Duodenal mucosa (tissue), 2 donors: ENCODE results near the gene POLDIP3.
"Not testable (repeated sequence)": the region's sequence is repeated elsewhere in the genome, so short reads cannot be mapped to it uniquely, and the experiment has no call there.

Experiments
- H3K27ac ChIP-seq: one replicate; pipeline ENCODE4 v1.7.0; 2013; ENCODE audit warnings: low read depth, low read length
- H3K27me3 ChIP-seq, 2 donors: one replicate each; pipeline ENCODE4 v1.7.0; 2013; ENCODE audit warnings: low read length in 2 of 2, control low read depth in 1 of 2; ENCODE audit not compliant: insufficient read depth in 2 of 2, control insufficient read depth in 1 of 2
- H3K36me3 ChIP-seq, 2 donors: one replicate each; pipeline ENCODE4 v1.7.0; 2013; ENCODE audit warnings: low read length in 2 of 2, control low read depth in 1 of 2; ENCODE audit not compliant: insufficient read depth in 2 of 2, control insufficient read depth in 1 of 2
- H3K4me1 ChIP-seq, 2 donors: one replicate each; pipeline ENCODE4 v1.7.0; 2013; ENCODE audit warnings: low read length in 2 of 2, control low read depth in 1 of 2; ENCODE audit not compliant: insufficient read depth in 2 of 2, control insufficient read depth in 1 of 2
- H3K4me3 ChIP-seq, 2 donors: one replicate each; pipeline ENCODE4 v1.7.0; 2013; ENCODE audit warnings: low read length in 2 of 2, low read depth in 1 of 2
- H3K9ac ChIP-seq, 2 donors: one replicate each; pipeline ENCODE4 v1.7.0; 2013; ENCODE audit warnings: low read length in 2 of 2, low read depth in 1 of 2
- H3K9me3 ChIP-seq, 2 donors: one replicate each; pipeline ENCODE4 v1.7.0; 2013; ENCODE audit warnings: low read length in 2 of 2, control low read depth in 1 of 2; ENCODE audit not compliant: control insufficient read depth in 1 of 2

The POLDIP3 gene

DNA sequence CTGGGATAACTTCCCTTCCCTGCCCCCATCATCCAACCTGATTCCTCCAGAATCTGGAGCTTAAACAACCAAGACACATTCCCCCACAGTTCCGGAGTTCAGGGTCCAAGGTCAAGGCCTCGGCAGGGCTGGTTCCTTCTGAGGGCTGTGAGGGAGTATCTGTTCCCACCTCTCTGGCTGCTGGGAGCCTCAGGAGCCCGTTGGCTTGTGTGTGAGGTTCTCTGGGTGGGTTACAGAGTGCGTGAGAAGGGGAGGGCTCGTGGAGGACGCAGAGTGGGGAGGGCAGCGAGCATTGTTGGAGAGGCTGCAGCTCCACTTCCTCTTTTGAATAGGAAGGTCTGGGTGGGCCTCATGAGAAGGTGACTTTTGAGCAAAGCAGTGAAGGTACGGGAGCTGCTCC is 52.4 kb downstream of the POLDIP3 start:
- Histone ChIP-seq H3K9me3 (no peaks in the 10 kb centered on the region), H3K27ac (no peak overlapping the region), H3K36me3 (no peaks in the 10 kb centered on the region), H3K4me3 (no peak overlapping the region), H3K27me3 (no peaks in the 10 kb centered on the region), H3K9ac (peak overlapping the region in 1 of 2 donors; percentile 11), H3K4me1 (peaks cover 11 to 16% of the 10 kb centered on the region in 2 donors)

DNA sequence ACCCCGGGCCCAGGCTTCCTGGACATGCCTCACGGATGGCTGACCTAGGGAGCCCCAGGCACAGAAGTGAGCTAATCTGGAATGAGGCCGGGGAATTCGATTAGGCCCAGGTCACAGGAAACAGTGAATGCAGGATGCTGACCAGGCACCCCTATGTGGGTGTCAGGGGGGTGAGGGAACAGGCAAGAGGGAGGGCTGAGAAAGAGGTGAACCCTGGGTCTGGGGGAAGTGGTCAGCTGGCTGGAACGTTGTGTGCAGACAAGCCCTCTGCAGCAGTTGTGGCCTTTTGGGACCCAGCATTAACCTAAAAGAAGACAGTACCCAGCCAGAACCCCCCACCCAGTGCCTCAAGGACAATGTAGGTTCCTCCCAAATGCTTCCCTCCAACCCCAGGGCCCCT is 52.8 kb downstream of the POLDIP3 start:
- H3K27me3 ChIP-seq = no peaks in the 10 kb centered on the region
- H3K36me3 ChIP-seq = no peaks in the 10 kb centered on the region
- no peak overlapping the region for H3K4me3 ChIP-seq
- H3K9ac ChIP-seq = no peak overlapping the region
- no peak overlapping the region for H3K27ac ChIP-seq
- H3K4me1 ChIP-seq = peaks cover 11 to 16% of the 10 kb centered on the region in 2 donors
- H3K9me3 ChIP-seq = no peaks in the 10 kb centered on the region

DNA sequence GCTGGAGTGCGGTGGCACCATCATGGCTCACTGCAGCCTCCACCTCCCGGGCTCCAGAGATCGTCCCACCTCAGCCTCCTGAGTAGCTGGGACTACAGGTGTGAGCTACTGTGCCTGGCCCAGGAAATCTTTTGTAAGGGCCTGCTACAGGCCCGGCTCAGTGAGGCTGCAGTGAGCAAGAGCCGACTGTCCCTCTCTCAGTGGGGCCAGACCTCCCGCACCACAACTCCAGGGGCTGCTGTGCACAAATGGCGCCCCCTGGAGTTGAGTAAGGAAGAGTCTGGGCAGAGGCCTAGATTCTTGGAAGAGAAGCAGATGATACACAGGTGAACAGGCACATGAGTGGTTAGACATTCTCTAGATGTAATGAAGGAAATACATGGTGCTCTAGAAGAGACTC is 53.9 kb downstream of the POLDIP3 start:
- no peak overlapping the region for H3K27ac ChIP-seq
- no peak overlapping the region for H3K9ac ChIP-seq
- no peaks in the 10 kb centered on the region for H3K27me3 ChIP-seq
- no peaks in the 10 kb centered on the region for H3K9me3 ChIP-seq
- no peak overlapping the region for H3K4me3 ChIP-seq
- H3K36me3 ChIP-seq = no peaks in the 10 kb centered on the region
- H3K4me1 ChIP-seq = peaks cover 11 to 16% of the 10 kb centered on the region in 2 donors

DNA sequence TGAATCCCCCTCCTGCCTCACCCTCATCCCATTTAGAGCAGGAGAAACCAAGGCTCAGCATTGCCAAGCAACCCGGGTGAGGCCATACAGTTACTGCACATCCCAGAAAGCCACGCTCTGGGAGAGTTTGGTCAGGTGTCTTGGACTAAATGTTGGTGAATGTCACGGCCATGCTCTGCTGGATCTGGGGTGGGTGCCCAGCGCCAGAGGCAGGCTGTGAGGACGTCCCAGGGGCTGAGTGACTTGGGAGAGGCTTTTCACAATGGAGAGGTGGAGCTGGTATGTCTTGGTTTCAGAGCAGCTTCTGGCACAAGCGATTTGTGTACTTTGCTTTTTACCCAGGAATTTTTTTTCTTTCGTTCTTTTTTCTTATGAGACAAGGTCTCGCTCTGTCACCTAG is 54.3 kb downstream of the POLDIP3 start:
- no peak overlapping the region for H3K27ac ChIP-seq
- H3K9me3 ChIP-seq = no peaks in the 10 kb centered on the region
- peaks cover 11 to 16% of the 10 kb centered on the region in 2 donors for H3K4me1 ChIP-seq
- no peak overlapping the region for H3K4me3 ChIP-seq
- H3K9ac ChIP-seq = no peak overlapping the region
- H3K27me3 ChIP-seq = no peaks in the 10 kb centered on the region
- H3K36me3 ChIP-seq = no peaks in the 10 kb centered on the region

DNA sequence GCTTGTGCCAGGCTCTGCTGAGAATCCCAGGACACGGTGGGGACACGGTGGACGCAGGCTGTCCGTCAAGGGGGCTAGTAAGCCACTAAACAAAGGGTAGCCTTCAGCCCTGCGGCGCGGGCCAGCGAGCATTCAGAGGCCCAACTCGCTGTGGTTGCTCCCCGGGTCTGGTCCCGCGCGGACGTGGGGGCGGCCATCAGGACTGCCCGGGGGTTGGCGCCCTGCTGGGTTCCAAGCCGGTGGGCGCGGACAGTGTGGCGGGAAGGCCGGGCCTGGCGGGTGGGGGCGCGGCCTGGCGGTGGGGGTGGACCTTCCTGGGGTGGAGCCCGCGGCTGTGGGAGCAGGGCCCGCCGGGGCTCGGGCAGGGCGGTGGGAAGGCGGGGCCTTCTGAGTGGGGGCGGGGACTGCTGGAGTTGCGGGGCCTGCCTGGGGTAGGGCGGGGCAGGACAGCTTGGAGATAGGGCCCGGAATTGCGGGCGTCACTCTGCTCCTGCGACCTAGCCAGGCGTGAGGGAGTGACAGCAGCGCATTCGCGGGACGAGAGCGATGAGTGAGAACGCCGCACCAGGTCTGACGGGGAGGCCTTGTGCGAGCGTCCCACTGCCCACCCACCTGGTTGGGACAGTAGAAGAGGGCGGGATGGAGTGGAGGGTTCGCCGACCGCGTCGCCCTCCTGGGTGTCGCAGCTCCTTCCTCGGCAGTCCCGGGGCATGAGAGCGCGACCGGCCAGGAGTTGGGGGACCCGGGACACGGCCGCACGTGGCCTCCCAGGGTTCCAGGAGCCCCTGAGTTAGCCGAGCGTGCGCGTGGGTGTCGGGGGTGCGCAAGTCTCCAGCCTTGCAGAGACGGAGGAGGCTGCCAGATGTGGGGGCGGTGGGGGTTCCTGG is 61.0 kb downstream of the POLDIP3 start, which contains the start of gene SERHL2:
TSS of gene SERHL2 (plus strand) at position 482 of the 887 bp plus-strand sequence. CDS start at position 547, 65 bp downstream.
- no peaks in the 10 kb centered on the region for H3K36me3 ChIP-seq
- peak within 1 kb of the TSS; percentile 54 to 85 for H3K4me3 ChIP-seq
- no peak within 1 kb of the TSS for H3K27ac ChIP-seq
- H3K9me3 ChIP-seq = peaks cover 0 to 2% of the 10 kb centered on the region in 2 donors
- peaks cover 0 to 10% of the 10 kb centered on the region in 2 donors for H3K4me1 ChIP-seq
- peaks cover 0 to 5% of the 10 kb centered on the region in 2 donors for H3K27me3 ChIP-seq
- peak within 1 kb of the TSS; percentile 15 to 86 for H3K9ac ChIP-seq

DNA sequence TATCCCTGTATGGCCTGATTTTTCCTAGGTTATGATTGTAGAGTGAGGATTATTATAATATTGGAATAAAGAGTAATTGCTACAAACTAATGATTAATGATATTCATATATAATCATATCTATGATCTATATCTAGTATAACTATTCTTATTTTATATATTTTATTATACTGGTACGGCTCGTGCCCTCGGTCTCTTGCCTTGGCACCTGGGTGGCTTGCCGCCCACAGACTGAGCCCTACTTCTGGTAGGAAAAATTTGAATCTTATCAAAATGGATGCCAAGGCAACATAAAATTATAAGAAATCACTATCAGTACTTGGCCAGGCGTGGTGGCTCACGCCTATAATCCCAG is 62.4 kb downstream of the POLDIP3 start:
- H3K36me3 ChIP-seq, H3K9ac ChIP-seq, H3K27ac ChIP-seq, H3K27me3 ChIP-seq, H3K9me3 ChIP-seq, H3K4me3 ChIP-seq: not testable (repeated sequence)
- peaks cover 0 to 10% of the 10 kb centered on the region in 2 donors for H3K4me1 ChIP-seq

DNA sequence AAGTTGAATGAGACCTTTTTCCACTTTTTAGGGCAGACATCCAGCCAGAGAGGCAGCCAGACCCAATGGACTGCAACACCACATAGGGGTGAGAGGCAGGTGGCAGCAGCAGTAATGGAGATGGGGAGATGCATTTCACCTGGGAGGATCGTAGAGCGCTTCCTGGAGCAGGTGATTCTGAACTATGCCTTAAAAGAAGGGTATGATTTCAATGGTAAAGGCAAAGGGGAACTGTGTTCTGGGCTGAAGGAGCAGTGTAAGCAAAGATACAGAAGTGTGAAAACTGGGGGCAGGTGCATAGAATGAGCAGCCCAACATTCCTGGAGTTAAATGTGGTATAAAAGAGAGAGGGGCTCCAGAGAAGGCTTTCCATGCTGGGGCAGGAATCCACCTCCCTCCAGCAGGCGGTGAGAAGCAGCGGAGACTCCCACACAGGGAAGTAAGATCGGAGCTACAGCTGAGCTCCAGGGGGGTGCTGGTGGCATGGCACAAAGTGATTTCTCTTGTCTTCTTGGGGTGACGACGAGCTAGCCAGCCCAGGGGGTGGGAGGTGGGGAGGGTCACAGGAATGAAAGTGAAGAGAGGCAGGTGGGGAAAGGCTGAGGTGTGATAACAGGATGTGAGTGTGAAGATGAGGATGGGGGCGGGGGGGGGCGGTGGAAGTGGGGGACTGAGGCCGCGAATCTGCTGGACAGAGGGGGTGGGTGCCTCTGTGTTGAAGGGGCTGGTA is 65.2 kb downstream of the POLDIP3 start:
- Histone ChIP-seq H3K27ac (no peak overlapping the region), H3K4me1 (peaks cover 0 to 10% of the 10 kb centered on the region in 2 donors)

DNA sequence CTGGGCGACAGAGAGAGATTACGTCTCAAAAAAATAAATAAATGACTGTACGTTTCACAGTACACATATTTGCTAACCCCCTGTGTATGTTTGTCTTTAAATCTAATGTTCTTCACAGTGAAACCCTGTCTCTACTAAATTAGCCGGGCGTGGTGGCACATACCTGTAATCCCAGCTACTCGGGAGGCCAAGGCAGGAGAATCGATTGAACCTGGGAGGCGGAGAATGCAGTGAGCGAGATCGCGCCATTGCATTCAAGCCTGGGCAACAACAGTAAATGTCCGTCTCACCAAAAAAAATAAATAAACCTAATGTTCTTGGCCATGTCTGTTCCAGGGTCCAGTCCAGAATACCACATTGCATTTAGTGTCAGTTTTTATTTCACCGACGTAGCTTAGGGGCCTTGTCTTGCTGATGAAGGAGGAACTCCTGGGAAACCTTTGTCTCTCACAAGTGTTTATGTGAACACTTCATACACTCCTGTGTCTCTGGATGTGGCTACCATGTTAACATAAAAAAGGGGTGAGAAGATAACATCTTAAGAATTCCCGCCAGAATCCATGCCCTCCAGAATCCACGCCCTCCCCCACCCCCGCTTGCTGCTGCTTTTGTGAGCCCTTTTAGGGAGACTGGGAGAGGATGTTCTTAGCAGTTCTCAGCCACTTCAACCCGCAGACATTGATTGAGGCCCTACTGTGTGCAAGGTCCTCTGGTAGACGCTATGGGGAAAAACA is 65.9 kb downstream of the POLDIP3 start:
- no peak overlapping the region for H3K9ac ChIP-seq
- H3K4me1 ChIP-seq = peaks cover 0 to 4% of the 10 kb centered on the region in 2 donors
- H3K27ac ChIP-seq = no peak overlapping the region
- peaks cover 0 to 2% of the 10 kb centered on the region in 2 donors for H3K9me3 ChIP-seq
- H3K36me3 ChIP-seq = no peaks in the 10 kb centered on the region
- no peak overlapping the region for H3K4me3 ChIP-seq
- peaks cover 0 to 6% of the 10 kb centered on the region in 2 donors for H3K27me3 ChIP-seq

More for the DNA sequence above, 65.2 kb downstream of the POLDIP3 start:
- Histone ChIP-seq H3K36me3 (no peaks in the 10 kb centered on the region), H3K9me3 (peaks cover 0 to 2% of the 10 kb centered on the region in 2 donors), H3K4me3 (no peak overlapping the region), H3K9ac (no peak overlapping the region), H3K27me3 (peaks cover 0 to 6% of the 10 kb centered on the region in 2 donors)

DNA sequence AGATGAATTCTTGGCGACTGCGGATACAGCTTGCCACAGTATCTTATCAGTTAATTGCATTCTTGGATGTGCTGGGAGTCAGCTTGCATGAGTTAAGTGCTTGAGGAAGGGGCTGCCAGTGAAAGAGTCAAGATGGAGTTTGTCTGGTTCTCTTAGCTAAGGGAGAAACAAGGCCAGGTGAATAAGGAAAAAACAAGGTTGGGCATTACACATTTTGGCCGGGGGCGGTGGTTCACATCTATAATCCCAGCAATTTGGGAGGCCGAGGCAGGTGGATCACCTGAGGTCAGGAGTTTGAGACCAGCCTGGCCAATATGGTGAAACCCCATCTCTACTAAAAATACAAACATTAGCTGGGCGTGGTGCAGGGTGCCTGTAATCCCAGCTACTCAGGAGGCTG is 66.6 kb downstream of the POLDIP3 start:
- H3K9ac ChIP-seq, H3K4me1 ChIP-seq, H3K4me3 ChIP-seq, H3K27ac ChIP-seq, H3K9me3 ChIP-seq, H3K27me3 ChIP-seq, H3K36me3 ChIP-seq: not testable (repeated sequence)
